HG03175 (cell line): ENCODE measurements around the gene APCDD1.
"Not testable (repeated sequence)": the region's sequence is repeated elsewhere in the genome, so short reads cannot be mapped to it uniquely, and the experiment has no call there.

Experiments
- ATAC-seq: cut with Tn5 transposase; IDR thresholded peaks from one replicate; pipeline ENCODE4 v1.9.1; 2021; ENCODE audit warnings: mild to moderate bottlenecking, moderate library complexity; ENCODE audit not compliant: unreplicated experiment

Gene APCDD1

DNA sequence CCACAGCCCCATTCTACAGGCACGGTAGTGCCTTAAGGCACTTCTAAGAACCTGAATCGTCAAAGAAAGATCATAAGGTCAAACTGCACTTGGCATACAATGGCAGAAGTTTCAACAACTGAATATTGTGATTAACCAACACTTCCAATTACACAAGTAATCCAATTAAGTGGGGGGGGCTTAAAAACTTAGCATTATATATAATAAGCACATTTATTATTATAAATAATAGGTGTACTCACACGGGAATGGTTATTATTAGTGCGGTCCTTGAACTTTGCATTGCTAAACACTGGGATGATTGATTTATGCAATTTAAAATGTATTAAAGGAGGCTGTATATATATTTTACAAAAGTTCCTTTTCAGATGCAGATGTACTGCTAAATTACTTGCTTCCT, 7.6 kb downstream of the APCDD1 start:
- no peak for ATAC-seq

DNA sequence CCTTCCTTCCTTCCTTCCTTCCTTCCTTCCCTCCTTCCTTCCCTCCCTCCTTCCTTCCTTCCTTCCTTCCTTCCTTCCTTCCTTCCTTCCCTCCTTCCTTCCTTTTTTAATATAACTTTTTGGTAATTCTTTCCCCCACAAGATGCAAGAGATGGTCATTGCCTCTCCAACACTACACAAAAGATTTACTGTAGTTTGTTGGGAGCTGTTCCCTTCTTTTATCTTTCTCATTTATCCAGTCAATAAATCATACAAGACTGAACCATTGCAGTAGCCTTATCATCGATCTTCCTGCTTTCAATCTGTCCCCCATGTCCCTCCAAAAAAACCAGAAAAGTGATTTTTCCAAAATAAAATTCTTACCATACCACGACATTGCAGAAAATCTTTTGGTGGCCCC, 8.2 kb downstream of the APCDD1 start:
- ATAC-seq, result no peak

DNA sequence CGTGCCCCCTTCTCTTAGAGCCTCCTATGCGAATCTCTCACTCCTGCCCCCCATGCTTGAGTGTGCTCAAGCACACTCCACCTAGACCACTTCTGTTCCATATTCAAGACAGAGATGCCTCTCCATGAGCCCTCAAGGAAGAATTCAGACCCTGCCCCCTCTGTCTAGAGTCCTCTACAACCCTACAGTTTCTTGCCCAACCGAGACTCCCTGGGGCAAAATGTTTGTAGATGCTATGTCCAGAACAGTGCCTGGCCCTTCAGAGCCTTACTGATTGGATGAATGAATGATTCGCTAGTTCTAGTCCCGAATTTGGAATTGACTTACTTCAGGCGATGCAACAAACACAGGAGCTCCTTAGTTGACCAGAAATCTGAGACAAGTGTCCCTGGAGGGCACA, 8.7 kb downstream of the APCDD1 start:
- no peak for ATAC-seq

DNA sequence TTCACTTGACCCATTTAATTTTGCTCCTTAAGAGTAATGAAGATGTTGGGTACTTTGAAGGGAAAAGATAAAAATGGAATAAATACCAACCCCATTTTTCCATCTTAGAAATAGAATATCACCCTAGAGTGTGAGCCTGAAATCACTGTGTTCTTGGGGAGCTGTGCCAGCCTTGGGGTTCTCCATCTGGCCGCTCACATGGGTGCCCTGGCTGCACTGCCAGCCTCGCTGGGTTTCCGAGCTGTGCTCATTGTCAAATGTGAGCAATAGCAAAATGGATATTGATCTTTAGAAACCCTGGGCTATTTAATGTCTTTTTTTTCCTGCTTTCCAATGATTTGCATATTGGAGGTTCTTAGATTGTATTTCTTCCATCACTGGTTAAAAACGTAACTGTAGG, 9.3 kb downstream of the APCDD1 start:
- no peak for ATAC-seq

DNA sequence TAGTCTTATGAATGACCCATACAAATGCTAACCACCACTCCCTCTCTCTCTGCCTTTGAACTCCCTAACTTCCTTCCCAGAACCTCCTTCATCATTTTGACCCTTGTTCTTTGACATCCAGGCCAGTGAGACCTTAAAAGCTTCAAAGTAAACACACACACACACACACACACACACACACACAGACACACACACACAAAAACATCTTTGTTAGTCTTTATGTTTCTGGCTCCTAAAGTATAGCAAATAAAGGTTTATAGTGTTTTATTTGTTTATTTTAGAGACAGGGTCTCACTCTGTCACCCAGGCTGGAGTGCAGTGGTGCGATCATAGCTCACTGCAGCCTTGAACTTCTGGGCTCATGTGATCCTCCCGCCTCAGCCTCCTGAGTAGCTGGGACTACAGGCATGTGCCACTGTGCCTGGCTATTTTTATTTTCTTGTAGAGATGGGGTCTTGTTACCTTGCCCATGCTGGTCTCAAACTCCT, 9.8 kb downstream of the APCDD1 start:
- ATAC-seq, result not testable (repeated sequence)

DNA sequence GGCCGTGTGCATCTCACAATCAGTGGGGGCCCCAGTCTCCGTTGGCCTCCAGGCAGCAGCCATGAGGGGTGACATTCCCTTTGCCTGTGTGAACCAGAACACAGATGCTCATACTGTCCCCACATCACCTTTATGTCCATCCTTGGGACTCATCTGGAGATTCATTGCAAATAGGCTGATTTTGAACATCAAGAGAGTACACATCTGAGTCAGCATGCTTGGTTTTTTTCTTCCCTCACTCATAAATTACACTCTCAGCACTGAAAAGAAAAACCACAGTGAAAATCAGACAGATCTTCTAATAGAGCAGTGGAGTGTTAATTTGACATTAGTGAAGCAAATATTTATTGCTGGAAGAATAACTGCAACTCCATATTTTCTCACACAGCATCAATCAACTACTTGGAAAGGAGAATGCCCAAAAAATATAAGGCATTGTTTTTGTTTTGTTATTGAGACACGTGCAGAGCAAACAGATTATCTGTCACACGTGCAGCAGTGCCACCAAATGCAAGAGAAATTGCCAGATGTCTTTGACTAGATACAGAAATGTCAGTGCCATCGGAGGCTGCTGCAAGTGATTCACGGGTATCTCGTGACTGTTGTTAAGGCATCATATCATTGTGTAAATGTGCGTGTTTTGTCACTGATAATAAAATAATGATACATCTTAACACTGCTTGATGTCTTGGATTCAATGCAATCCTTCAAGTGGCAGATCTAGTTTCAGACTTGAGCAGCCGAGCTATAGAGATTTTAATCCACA, 10.9 kb downstream of the APCDD1 start:
- no peak for ATAC-seq

DNA sequence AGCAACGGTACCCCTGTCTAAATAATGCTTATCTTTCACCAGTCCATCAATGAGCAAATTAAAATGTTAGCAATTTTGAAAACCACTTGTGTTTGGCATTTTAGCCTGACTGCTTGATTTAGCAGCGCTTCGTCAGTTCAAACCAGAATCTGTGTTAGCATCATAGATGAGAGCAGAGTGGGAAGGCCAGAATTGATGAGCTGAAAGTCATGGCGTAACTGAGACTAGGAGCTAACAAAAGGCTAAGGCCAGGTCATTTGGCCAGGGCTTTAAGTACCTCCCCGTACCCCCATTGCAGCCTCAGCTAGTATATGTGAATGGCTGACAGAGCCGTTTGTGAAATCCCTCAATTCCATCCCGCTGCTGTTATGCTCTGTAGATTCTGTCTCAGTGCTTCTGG, 16.0 kb downstream of the APCDD1 start:
- ATAC-seq, result no peak

DNA sequence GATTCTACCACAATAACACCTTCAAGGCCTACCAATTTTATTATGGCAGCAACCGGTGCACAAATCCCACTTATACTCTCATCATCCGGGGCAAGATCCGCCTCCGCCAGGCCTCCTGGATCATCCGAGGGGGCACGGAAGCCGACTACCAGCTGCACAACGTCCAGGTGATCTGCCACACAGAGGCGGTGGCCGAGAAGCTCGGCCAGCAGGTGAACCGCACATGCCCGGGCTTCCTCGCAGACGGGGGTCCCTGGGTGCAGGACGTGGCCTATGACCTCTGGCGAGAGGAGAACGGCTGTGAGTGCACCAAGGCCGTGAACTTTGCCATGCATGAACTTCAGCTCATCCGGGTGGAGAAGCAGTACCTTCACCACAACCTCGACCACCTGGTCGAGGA, 17.1 kb downstream of the APCDD1 start:
- ATAC-seq, result no peak

DNA sequence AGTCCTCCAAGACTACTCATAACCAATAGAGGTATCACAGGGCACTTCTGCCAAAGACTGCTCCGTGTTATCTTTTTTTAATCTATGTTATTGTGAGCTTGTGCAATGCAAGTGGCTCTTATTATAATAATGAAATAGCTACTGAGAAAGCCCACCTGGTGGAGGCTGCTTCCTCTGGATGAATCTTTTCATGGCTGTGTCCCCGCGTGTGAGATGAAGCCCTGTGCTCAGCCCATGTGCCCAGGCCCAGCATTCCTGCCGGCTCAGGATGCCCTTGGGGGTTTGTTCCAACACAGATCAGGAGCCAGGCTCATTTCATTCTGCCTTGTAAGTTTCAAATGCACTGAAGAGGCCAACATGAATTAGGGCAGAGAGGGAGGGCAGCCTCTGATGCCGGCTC, 18.7 kb downstream of the APCDD1 start:
- no peak for ATAC-seq

DNA sequence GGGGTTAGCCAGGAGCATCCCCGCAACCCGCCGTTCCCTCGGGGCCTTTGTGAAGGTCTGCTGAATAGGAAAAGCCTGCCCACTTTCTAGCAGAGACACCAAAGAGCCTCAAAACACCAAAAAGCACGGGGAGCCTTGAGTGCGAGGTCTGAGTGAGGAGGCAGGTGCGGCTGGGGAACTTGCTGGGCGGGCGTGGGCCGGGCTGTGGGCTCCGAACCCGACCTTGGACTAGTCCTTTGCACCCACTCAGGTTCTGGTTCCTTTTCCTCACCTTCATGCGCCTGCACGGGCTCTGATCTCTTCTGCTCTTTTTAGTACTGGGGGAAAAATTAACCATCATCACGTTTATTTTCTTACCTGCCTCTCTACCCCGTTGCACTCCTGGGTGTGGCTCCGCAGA, 19.9 kb downstream of the APCDD1 start:
- ATAC-seq, result no peak

DNA sequence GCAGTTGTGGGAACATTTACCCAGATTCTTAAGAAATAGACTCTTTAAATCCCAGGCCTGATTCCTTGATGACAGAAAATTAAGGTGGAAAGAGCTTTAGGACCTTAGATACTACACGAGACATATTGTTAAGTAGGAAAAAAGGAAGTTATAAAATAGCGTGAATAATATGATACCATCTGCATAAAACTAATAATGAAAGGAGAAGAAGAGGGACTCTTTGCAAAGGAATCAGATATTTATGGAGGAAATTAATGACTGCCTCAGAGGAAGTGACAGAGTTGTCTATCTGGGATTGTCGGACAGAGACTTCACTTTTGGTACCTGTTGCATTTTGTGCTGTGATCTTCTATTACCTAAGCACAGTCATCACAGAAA, 20.8 kb downstream of the APCDD1 start:
- ATAC-seq, result no peak

DNA sequence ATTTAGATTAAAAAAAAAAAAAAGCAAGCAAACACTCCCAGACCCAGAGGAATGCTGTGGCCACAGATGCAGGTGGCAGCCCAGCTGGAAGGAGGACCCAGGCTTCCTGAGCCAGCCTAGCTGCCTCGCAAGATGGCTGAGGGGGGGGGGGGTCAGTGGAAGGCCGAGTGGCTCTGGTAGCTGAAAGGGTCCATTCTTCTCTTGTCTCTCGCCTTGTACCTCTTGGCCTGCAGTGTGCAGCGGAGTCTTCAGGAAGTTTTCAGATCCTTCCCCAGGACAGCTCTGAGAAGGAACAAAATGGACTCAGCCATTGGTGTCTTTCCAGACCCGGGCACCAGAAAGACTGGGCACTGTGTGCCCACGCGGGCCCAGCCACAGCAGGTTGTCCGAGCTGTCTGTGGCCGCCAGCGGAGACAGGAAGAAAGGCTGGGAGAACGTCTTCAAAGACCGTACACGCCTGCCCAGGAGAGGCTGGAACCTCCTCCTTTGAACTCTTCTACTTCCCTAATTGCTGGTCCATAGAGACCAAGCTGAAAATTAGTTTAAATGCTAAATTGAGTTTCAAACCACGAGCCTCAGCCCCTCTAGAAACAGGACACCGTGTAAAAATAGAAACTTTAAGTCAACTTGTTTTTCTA, 21.3 kb downstream of the APCDD1 start:
- ATAC-seq, result no peak

DNA sequence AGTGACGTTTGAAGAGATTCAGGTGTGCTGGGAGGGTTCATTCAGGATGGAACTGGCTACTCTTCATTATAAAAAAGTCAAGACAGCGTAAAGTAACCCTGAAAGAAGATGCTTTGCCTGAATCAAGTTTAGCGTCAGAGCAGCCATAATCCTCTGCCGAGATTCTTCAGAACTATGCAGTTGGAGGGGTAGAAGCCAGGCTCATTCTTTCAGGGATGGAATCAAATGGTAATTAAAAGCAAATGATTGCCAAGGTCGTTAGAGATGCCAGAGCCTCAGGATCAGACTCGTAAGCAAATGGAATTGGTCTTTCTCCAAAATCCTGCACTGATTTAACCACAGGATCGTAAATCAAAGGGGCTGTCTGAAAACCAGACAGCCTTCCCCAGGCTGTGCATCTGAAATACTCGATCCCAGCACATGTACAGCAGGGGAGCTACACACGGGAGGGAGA, 21.9 kb downstream of the APCDD1 start:
- ATAC-seq, result no peak

DNA sequence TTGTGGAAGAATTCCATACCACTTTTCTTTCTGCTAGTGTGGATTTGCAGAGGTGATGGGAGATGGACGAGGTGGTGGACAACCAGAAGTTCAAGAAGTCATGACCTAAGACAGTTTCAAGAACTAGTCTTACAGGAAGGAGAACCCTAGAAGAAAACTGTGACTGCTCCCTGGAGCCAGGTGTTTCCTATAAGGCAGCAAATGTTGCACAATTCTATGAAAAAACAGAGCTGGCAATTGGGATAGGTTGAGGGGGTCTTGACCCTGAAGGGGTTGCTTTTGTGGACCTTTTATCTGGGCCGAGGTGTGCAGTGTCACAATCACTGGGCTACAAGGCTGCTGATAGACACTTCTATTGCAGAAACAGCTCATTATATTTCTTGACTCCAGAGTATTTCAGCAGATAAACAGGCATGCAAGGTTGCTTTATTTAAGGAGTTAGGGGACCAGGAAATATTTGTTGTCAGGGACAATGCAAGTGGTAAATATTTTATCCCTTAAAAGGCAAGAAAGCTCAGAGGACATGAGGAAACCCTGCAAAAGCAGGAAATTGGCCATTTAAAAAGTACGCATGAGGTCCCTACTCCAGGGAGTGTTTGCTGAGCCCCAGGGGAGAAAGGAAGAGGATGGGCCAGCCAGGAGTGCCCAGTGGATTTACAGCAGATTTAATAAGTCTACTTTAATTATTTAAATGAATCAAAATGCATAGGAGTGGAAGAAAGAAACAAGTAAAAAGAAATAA, 22.9 kb downstream of the APCDD1 start:
- no peak for ATAC-seq

DNA sequence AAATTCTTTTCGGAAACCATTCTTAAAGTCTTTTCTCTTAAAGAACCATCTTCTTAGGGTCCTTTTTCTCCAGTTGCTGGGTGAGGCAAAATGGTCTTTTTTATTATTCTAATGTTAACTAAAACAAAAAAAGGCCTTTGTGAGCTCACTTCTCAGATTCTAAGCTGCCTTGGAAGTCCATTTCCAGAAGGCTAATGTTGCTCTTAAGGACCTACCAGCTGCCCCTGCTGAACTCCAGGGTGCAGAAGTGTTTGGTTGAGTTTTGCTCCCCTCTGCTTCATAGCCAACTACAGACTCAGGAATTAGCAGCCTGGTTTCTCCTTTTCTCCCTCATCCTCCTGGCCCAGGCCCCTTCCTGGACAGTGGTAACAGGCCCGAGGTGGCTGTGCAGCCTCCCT, 23.4 kb downstream of the APCDD1 start:
- no peak for ATAC-seq

DNA sequence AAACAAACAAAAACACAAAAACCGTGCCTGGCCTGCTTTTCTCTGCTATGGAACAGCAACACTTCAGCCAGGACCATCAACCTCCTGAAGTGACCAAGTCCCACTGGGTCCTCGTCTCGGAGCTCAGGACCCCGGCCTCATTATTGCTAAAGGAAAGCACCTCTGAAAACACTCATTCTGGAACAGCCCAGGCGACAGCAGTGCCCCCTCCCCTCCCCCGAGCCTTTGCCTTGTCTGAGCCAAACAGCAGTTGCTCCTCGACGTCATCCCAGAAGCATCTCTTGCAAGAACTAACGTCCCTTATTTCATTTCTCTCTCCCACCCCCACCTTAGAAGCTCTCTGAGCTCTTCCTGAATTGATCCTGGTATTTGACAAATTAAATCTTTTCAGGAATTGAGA, 27.4 kb downstream of the APCDD1 start:
- ATAC-seq, result no peak

DNA sequence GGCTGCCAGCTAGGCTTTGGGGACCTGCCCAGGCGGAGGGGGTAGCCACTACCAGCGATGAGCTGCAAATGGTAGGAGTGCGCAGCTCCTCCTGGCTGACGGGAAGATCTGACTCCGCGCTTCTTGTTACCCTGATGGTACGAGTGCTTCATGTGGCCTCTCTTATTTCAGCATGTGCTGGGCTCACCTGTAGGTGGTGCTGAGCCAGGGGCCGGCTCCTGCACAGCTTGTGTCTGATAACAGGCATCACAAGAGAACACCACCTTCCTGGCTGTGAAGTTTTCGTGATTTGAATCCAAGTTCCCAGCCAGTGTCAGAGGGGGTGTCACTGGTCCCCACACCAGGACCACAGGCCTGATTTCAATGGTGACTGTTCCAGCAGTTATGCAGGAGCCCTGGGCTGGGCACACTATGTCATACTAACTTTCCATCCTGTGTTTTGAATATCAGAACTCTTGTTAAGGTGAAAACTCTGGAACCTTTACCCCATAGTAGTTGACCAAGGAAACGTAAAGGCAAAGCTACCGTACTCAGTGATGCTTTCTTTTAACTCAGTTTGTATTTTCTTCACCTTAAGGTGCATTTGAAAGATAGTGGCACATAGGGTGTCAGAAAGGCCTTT, 28.0 kb downstream of the APCDD1 start:
- ATAC-seq, result peak; percentile 19

DNA sequence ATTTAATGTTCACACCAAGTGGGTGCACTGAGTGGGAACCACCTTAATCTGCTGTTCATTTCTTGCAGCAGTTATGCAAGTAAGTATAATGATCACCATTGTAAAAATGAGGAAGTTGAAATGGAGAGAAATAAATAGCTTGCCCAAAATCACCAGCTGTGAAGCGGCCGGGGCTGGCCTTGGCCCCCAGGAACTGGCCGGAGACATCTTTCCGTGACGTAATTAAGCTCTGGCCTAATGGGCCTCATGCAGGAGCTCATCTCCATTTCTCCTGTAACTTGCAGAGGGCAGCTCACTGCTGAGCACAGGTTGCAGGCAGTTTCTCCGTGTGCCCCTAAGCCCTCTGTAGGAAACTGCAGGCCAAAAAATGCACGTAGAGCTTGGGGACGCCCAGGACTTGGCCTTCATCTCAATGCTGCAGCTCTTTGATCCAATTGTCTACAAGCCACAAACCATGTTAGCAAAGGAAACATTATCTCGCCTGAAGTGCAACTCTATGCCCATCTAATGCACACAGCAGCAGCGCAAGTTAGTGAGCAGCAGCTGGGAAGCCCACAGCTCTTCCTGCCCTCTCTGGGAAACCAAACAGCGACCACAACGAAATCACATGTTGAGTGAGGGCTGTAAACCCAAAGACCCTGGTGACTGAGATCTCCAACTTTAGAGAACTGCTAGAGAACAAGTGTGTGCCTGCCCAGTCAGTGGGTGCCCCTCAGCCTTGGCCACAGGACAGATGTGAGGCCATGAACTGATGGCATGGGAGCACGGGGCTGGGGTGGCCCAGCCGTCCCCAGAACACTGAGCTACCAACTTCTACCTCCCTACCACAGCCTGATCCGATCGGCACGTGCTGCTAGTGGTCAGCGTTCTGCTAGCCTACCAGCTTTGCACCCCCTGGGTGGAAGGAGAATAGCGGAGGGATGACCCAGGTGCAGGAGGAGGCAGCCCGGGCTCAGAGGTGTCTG, 28.8 kb downstream of the APCDD1 start:
- ATAC-seq, result peak; percentile 85

DNA sequence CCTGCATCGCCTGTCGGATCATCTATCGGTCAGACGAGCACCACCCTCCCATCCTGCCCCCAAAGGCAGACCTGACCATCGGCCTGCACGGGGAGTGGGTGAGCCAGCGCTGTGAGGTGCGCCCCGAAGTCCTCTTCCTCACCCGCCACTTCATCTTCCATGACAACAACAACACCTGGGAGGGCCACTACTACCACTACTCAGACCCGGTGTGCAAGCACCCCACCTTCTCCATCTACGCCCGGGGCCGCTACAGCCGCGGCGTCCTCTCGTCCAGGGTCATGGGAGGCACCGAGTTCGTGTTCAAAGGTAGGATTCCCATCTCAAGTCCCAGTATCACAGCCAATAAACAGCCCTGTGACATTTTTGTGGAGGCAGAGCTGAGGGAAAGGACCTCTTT, 31.0 kb downstream of the APCDD1 start:
- no peak for ATAC-seq

DNA sequence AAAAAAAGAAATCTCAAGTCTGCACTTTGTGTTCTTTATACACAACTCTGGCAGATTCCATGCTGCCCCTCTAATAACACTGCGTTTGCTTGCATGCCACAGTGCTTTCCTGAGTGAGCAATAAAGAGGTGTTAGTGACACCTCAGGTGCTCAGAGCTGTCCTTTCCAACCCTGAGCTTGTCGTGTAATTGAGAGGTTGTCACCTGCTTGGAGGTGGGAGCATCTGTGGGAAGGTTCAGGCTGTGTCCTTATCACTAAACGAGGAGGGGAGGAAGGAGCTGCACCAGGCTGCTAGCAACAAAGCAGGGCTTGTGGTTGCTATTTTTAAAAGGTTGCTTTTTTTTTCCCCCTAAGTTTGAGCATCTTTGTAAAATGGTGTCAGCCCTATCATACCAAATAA, 31.9 kb downstream of the APCDD1 start:
- no peak for ATAC-seq
